Endothelial cell of umbilical vein (primary cell): ENCODE data around the gene NF2. TPM values are rescaled to one million over a fixed set of nuclear protein-coding genes. Genes with fewer than 3 reads are reported as not detected.

Source experiments
- BruUV-seq: library from RNA; stranded (reverse); fragments of 400-500 nt; replicated peaks from 2 replicates; lab custom pipeline; 2021; lab: Mats Ljungman, UMichigan
- CTCF ChIA-PET: fragments of 300-600, 350-600 bp; sonication (Branson Sonifier 250); formaldehyde crosslinking; loops from one replicate; lab custom pipeline; 2021; ENCODE audit warnings: antibody characterized with exemption, inconsistent platforms; lab: Charles Lee
- POLR2A ChIA-PET: fragments of 300-600, 350-600 bp; sonication (Branson Sonifier 250); formaldehyde crosslinking; loops from one replicate; lab custom pipeline; 2021; ENCODE audit warnings: antibody characterized with exemption, inconsistent platforms; lab: Charles Lee
- DNase-seq: peaks from one replicate; pipeline ENCODE4 v3.0.0-alpha.2; 2011; ENCODE audit warnings: low read depth, low spot score
- FAIRE-seq: peaks from 2 replicates; lab custom pipeline; 2011; peaks lifted over from hg19 to GRCh38; lab: Jason Lieb, UNC
- H2AFZ ChIP-seq: 2 replicates; pipeline ENCODE4 v1.6.0; 2012; ENCODE audit warnings: low read depth, low read length, control low read depth, inconsistent platforms
- H3K27ac ChIP-seq: 2 replicates; pipeline ENCODE4 v1.5.1; 2011; ENCODE audit warnings: low read depth, mild to moderate bottlenecking, control low read depth, low read length, moderate library complexity; ENCODE audit not compliant: insufficient read depth
- H3K27me3 ChIP-seq, 2 experiments: 2 replicates each; pipeline versions ENCODE4 v1.6.0 to v1.6.1; 2011; ENCODE audit warnings: low read length in 2 of 2, mixed read lengths in 1 of 2; ENCODE audit not compliant: control insufficient read depth in 2 of 2, insufficient read depth in 2 of 2
- H3K36me3 ChIP-seq, 2 experiments: 2 replicates in 1 of 2; 3 replicates in 1 of 2; pipeline ENCODE4 v1.5.1; 2011; ENCODE audit warnings: low read length in 2 of 2, mild to moderate bottlenecking in 1 of 2, moderate library complexity in 1 of 2; ENCODE audit not compliant: control insufficient read depth in 2 of 2, insufficient read depth in 2 of 2; ENCODE audit errors: extremely low read depth in 1 of 2
- H3K4me1 ChIP-seq: 3 replicates; pipeline ENCODE4 v1.5.1; 2011; ENCODE audit warnings: mild to moderate bottlenecking, low read length; ENCODE audit not compliant: control insufficient read depth, insufficient read depth; ENCODE audit errors: extremely low read depth
- H3K4me2 ChIP-seq: 2 replicates; pipeline ENCODE4 v1.6.1; 2011; ENCODE audit warnings: low read length, control low read depth, mixed read lengths; ENCODE audit not compliant: insufficient read depth
- H3K4me3 ChIP-seq, 3 experiments: fragments of 200-600 bp in 1 of 3; sonication (generic), shearing (Covaris generic) in 1 of 3; replicated peaks in 1 of 3; 2 replicates each; pipeline ENCODE4 v1.5.1; 2011 to 2016; ENCODE audit warnings: control low read depth in 3 of 3, low read length in 3 of 3, mild to moderate bottlenecking in 2 of 3, inconsistent platforms in 1 of 3, low read depth in 1 of 3, moderate library complexity in 1 of 3; ENCODE audit not compliant: insufficient read depth in 1 of 3
- H3K79me2 ChIP-seq: 2 replicates; pipeline ENCODE4 v1.6.0; 2012; ENCODE audit warnings: low read length, inconsistent platforms; ENCODE audit not compliant: control insufficient read depth, insufficient read depth
- H3K9ac ChIP-seq: replicated peaks from 2 replicates; pipeline ENCODE3; 2011; ENCODE audit warnings: low read length, control low read depth; ENCODE audit not compliant: insufficient read depth; ENCODE audit errors: extremely low read depth
- H3K9me1 ChIP-seq: replicated peaks from 3 replicates; pipeline ENCODE4 v1.6.0; 2011; ENCODE audit warnings: mild to moderate bottlenecking, low read length; ENCODE audit not compliant: control insufficient read depth, insufficient read depth; ENCODE audit errors: extremely low read depth
- H3K9me3 ChIP-seq: replicated peaks from 2 replicates; pipeline ENCODE4 v1.5.1; 2012; ENCODE audit warnings: low read length, inconsistent platforms; ENCODE audit not compliant: control insufficient read depth, insufficient read depth
- H4K20me1 ChIP-seq: replicated peaks from 2 replicates; pipeline ENCODE3; 2011; ENCODE audit warnings: mild to moderate bottlenecking, low read length; ENCODE audit not compliant: control insufficient read depth, insufficient read depth; ENCODE audit errors: extremely low read depth
- EZH2 ChIP-seq: IDR thresholded peaks from 2 replicates; pipeline ENCODE4 v1.6.1; 2012; ENCODE audit warnings: borderline replicate concordance, low read depth, mild to moderate bottlenecking, moderate library complexity, low read length, inconsistent platforms; ENCODE audit not compliant: severe bottlenecking
- FOS ChIP-seq: IDR thresholded peaks from 2 replicates; pipeline ENCODE4 v1.6.1; 2011; ENCODE audit warnings: mild to moderate bottlenecking, low read length, moderate library complexity, borderline replicate concordance; ENCODE audit not compliant: insufficient read depth
- GATA2 ChIP-seq: IDR thresholded peaks from 2 replicates; pipeline ENCODE4 v1.7.0; 2011; ENCODE audit warnings: low read depth, mild to moderate bottlenecking, moderate library complexity, mixed read lengths, low read length; ENCODE audit not compliant: insufficient read length, insufficient read depth
- JUN ChIP-seq: IDR thresholded peaks from 2 replicates; pipeline ENCODE4 v1.6.1; 2011; ENCODE audit warnings: borderline replicate concordance, low read depth; ENCODE audit not compliant: insufficient read length, insufficient read depth
- MYC ChIP-seq: IDR thresholded peaks from one replicate; pipeline ENCODE4 v1.6.1; 2011; ENCODE audit warnings: mild to moderate bottlenecking, low read depth, low read length
- POLR2A ChIP-seq: IDR thresholded peaks from 2 replicates; pipeline ENCODE4 v1.6.1; 2012; ENCODE audit warnings: low read depth, mild to moderate bottlenecking, control low read depth, low read length
- POLR2AphosphoS5 ChIP-seq: IDR thresholded peaks from 2 replicates; pipeline ENCODE4 v1.6.1; 2012; ENCODE audit warnings: low read depth, mild to moderate bottlenecking, control low read depth, low read length, moderate library complexity; ENCODE audit not compliant: insufficient read depth
- dilution Hi-C: fragments of 300-500 bp; cut with MboI; formaldehyde crosslinking; loops from one replicate; pipeline ENCODE4 v1.15.0; 2019; ENCODE audit warnings: low sequenced_read_pairs; ENCODE audit not compliant: extremely low pct_ligation_motif_present
- intact Hi-C: fragments of 100-400 bp; cut with micrococcal nuclease; formaldehyde crosslinking; loops from one replicate; pipeline ENCODE4 v1.10.0; 2022
- polyA plus RNA-seq, 4 experiments: library from polyadenylated mRNA; depleted of rRNA in 3 of 4; stranded (reverse) in 3 of 4; unstranded in 1 of 4; fragments of >200 nt; gene quantifications; 2 replicates each; pipeline versions ENCODE4 v1.2.1 to v1.2.3, GENCODE V29; 2011 to 2012; ENCODE audit warnings: missing spikeins in 1 of 4
- total RNA-seq: library from RNA; stranded (reverse); gene quantifications from 2 replicates; pipeline ENCODE4 v1.2.3, GENCODE V29; 2021
- TF ChIP-seq, protein P1 (sequence below), 2 donors: IDR thresholded peaks; 1 replicate in 1 of 2; 2 replicates in 1 of 2; pipeline ENCODE4 v1.5.1; 2011; ENCODE audit warnings: low read length in 2 of 2, mild to moderate bottlenecking in 2 of 2, moderate library complexity in 2 of 2, control low read depth in 1 of 2, inconsistent platforms in 1 of 2, low read depth in 1 of 2; ENCODE audit not compliant: insufficient read depth in 1 of 2; ENCODE audit errors: extremely low read depth in 1 of 2
- TF ChIP-seq, protein P2 (sequence below): IDR thresholded peaks from 2 replicates; pipeline ENCODE4 v1.6.1; 2011; ENCODE audit not compliant: insufficient read depth, insufficient read length

The NF2 gene
- total and polyA plus RNA-seq, 2 donors (not counting 3 experiments of a cell fraction or from before 2014, with no cell fraction given) = 27.8 to 115 TPM

DNA sequence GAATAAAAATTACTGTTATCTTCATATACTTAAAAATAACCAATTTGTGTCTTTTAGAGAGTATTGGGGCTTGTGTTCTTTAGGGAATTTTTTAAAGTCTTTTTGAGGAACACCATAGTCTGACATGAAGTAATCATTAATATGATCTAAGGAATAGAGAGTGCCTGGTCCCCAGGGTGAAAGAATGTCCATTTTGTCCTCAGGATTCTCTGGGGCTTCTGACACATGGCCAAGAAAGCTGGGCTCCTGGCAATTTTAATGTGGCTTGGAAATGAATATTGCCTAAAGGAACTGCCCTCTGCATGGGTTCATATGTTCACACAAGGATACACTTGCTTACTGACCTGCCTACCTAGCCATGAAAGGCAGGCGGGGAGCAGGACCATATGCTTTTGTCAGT is 33.7 kb downstream of the NF2 start:
- peaks cover 40% of the 10 kb centered on the region for H3K79me2 ChIP-seq
- H3K36me3 ChIP-seq = peaks cover 5 to 13% of the 10 kb centered on the region in 2 experiments
- intact Hi-C loops = loop anchor here (5.0 kb wide), 2 partner anchors 170 to 370 kb away; no protein-coding TSS in a partner anchor
- no peaks in the 10 kb centered on the region for H4K20me1 ChIP-seq
- H3K9ac ChIP-seq = no peak overlapping the region
- POLR2A ChIA-PET = no interaction called here
- H3K4me3 ChIP-seq = no peak overlapping the region
- no peak for TF ChIP-seq JUN
- H3K9me1 ChIP-seq = no peaks in the 10 kb centered on the region
- H3K27ac ChIP-seq = no peak overlapping the region
- no peak for DNase-seq
- no peaks in the 10 kb centered on the region for H3K9me3 ChIP-seq
- dilution Hi-C loops = no loop called here
- CTCF ChIA-PET = interaction anchor here (1.0 to 4.3 kb wide), 7 partner anchors 10 to 453 kb away, joined by 3 to 50 read pairs (median 16); partner anchors contain the start of gene NF2
- no peak overlapping the region for H3K4me2 ChIP-seq
- H2AFZ ChIP-seq = no peak overlapping the region
- BruUV-seq = no TSS peak
- no peaks in the 10 kb centered on the region for H3K27me3 ChIP-seq
- no peak for FAIRE-seq
- peaks cover 39% of the 10 kb centered on the region for H3K4me1 ChIP-seq

DNA sequence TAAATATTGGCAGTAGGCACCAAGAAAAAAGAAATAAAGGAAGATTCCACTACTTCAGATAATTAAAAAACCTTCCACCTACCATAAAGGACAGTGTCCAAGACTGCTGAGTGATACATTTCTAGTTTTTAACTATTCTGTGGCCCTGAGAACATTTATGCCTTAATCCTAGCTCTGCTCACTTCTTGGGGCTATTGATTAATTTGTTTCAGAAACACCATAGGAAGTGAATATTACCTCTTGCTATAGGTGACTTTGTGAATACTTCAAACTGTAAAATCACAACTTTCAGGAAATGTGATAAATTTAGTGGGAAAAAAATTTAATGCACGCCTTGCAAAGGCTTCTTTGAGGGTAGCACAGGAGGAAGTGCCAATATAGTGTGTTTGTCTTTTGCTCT is 35.2 kb downstream of the NF2 start:
- CTCF ChIA-PET = interaction anchor here (1.6 to 2.5 kb wide), 2 partner anchors 13 to 367 kb away, joined by 4 to 9 read pairs; no protein-coding TSS in a partner anchor
- dilution Hi-C loops = no loop called here
- H3K36me3 ChIP-seq = peaks cover 7 to 19% of the 10 kb centered on the region in 2 experiments
- no peak overlapping the region for H3K4me3 ChIP-seq
- H3K4me2 ChIP-seq = no peak overlapping the region
- POLR2A ChIA-PET = no interaction called here
- DNase-seq (no peak), FAIRE-seq (no peak)
- no peak overlapping the region for H2AFZ ChIP-seq
- H3K9ac ChIP-seq = no peak overlapping the region
- intact Hi-C loops = loop anchor here (5.0 kb wide), 2 partner anchors 169 to 369 kb away; no protein-coding TSS in a partner anchor
- H3K9me3 ChIP-seq = no peaks in the 10 kb centered on the region
- H3K27ac ChIP-seq = no peak overlapping the region
- BruUV-seq = no TSS peak
- H3K79me2 ChIP-seq = peaks cover 31% of the 10 kb centered on the region
- peaks cover 24% of the 10 kb centered on the region for H3K4me1 ChIP-seq
- H3K9me1 ChIP-seq = no peaks in the 10 kb centered on the region
- no peaks in the 10 kb centered on the region for H4K20me1 ChIP-seq
- no peak for TF ChIP-seq JUN
- TF ChIP-seq, protein P1, sequence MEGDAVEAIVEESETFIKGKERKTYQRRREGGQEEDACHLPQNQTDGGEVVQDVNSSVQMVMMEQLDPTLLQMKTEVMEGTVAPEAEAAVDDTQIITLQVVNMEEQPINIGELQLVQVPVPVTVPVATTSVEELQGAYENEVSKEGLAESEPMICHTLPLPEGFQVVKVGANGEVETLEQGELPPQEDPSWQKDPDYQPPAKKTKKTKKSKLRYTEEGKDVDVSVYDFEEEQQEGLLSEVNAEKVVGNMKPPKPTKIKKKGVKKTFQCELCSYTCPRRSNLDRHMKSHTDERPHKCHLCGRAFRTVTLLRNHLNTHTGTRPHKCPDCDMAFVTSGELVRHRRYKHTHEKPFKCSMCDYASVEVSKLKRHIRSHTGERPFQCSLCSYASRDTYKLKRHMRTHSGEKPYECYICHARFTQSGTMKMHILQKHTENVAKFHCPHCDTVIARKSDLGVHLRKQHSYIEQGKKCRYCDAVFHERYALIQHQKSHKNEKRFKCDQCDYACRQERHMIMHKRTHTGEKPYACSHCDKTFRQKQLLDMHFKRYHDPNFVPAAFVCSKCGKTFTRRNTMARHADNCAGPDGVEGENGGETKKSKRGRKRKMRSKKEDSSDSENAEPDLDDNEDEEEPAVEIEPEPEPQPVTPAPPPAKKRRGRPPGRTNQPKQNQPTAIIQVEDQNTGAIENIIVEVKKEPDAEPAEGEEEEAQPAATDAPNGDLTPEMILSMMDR (IDR thresholded peaks at IDR 0.05; ENCODE audit: extremely low read depth in 1 of 2, insufficient read depth in 1 of 2, low read depth in 1 of 2, low read length in 2 of 2) = no peak
- TF ChIP-seq FOS = no peak
- TF ChIP-seq MYC = no peak
- no peak for TF ChIP-seq POLR2AphosphoS5
- no peak for TF ChIP-seq GATA2
- no peak for TF ChIP-seq POLR2A
- no peak for TF ChIP-seq EZH2
- TF ChIP-seq, protein P2, sequence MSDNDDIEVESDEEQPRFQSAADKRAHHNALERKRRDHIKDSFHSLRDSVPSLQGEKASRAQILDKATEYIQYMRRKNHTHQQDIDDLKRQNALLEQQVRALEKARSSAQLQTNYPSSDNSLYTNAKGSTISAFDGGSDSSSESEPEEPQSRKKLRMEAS = no peak
- no peaks in the 10 kb centered on the region for H3K27me3 ChIP-seq
